Activated CD4-positive, alpha-beta memory T cell treated with anti-CD3 and anti-CD28 coated beads for 36 hours (primary cell): ENCODE data around the gene MYL6. TPM values are rescaled to one million over a fixed set of nuclear protein-coding genes. Genes with fewer than 3 reads are reported as not detected.
A peak's percentile ranks its signal among the peaks of the same experiment; 100 is the strongest.

ENCODE experiments used
- CTCF ChIA-PET: fragments of 350-600 bp; sonication (Branson Sonifier 250); formaldehyde crosslinking; loops from one replicate; lab custom pipeline; 2021; ENCODE audit warnings: antibody characterized with exemption, inconsistent platforms; lab: Charles Lee
- POLR2A ChIA-PET: fragments of 350-600 bp; sonication (Branson Sonifier 250); formaldehyde crosslinking; loops from one replicate; lab custom pipeline; 2021; ENCODE audit warnings: antibody characterized with exemption; lab: Charles Lee
- DNase-seq: peaks from one replicate; pipeline ENCODE4 v3.0.0-alpha.2; 2020
- H3K27ac Mint-ChIP-seq: one replicate; pipeline ENCODE4 v1.8.0; 2021; ENCODE audit warnings: mixed read lengths
- H3K27me3 Mint-ChIP-seq: one replicate; pipeline ENCODE4 v1.8.0; 2021; ENCODE audit warnings: mixed read lengths
- H3K36me3 Mint-ChIP-seq: one replicate; pipeline ENCODE4 v1.8.0; 2021; ENCODE audit warnings: mixed read lengths
- H3K4me1 Mint-ChIP-seq: one replicate; pipeline ENCODE4 v1.8.0; 2021; ENCODE audit warnings: low read depth, mixed read lengths
- H3K4me3 Mint-ChIP-seq: one replicate; pipeline ENCODE4 v1.8.0; 2021; ENCODE audit warnings: mild to moderate bottlenecking, mixed read lengths
- H3K9me3 Mint-ChIP-seq: one replicate; pipeline ENCODE4 v1.8.0; 2021; ENCODE audit warnings: mixed read lengths
- intact Hi-C: fragments of 100-400 bp; cut with micrococcal nuclease; formaldehyde crosslinking; loops from one replicate; pipeline ENCODE4 v1.15.1; 2023
- total RNA-seq, 2 experiments: library from RNA; stranded (reverse); gene quantifications; one replicate each; pipeline ENCODE4 v1.2.3, GENCODE V29; 2021

The MYL6 gene
- total RNA-seq, 2 experiments from 2014 or later, result 1,196 to 1,215 TPM

DNA sequence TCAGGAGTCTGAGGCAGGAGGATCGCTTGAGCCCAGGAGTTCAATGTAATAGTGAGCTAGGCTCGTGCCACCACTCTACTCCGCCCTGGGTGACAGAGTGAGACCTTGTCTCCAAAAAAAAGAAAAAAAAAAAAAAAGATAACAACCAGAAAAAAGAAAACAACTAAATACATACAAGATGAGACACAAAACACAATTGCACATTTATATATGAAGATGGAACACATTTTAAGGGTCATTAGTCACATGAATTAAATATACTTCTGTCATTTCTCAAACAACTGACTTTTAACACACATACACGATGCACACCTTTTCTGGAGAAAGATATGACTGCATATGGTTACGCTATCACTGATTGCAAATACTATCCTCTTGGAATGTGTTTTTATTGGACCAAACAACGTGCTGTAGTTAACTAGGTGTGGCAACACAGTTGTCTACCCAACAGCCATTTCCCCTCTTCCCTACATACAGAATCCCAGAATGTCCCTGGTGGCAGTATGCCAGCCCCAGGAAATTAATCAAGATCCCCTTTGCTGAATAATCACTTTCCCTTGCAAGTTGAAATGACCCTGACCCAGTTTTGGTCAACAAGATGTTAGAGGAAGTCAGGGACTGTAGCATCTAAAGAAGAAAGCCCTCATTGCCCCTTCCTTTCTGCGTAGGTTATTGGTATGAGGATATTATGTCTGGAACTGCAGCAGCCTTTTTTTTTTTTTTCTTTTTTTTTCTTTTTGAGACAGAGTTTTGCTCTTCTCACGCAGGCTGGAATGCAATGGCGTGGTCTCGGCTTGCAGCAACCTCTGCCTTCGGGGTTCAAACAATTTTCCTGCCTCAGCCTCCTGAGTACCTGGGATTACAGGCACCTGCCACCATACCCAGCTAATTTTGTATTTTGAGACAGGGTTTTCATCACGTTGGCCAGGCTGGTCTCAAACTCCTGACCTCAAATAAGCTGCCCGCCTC lies 11.4 kb upstream of the MYL6 start:
- CTCF ChIA-PET, result interaction anchor here (0.8 to 0.9 kb wide), 2 partner anchors 28 to 60 kb away, joined by 3 read pairs; no protein-coding TSS in a partner anchor
- no peaks in the 10 kb centered on the region for H3K9me3 Mint-ChIP-seq
- no peak overlapping the region for H3K4me3 Mint-ChIP-seq
- no peaks in the 10 kb centered on the region for H3K27me3 Mint-ChIP-seq
- peaks cover 33% of the 10 kb centered on the region for H3K36me3 Mint-ChIP-seq
- DNase-seq, result no peak
- POLR2A ChIA-PET, result interaction anchor here (0.6 kb wide), 1 partner anchor 612 kb away, joined by 3 read pairs; no protein-coding TSS in a partner anchor
- intact Hi-C loops, result no loop called here
- peaks cover 35% of the 10 kb centered on the region for H3K4me1 Mint-ChIP-seq
- peak overlapping the region; percentile 29 for H3K27ac Mint-ChIP-seq

DNA sequence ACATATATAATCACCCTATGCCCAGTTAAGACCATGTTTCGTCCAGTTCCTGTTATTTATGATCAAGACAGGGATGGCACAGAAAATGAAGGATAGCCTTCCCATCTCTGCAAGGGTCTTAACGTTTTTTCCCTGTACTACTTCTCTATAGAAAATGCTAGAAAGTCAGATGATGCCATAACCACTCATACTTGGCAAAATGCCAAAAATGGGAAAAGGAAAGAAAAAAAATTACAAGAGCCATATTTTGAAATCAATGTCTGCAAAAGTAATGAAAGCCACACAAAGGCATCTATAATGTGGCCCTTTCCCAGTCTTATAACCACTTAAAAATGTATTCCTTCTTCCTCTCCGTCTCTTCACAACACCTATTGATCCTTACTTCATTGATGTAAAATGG lies 7.6 kb upstream of the MYL6 start:
- ChIA-PET CTCF (interaction anchor here (1.0 to 4.6 kb wide), 3 partner anchors 24 to 333 kb away, joined by 3 to 54 read pairs (median 4); partner anchors contain the start of genes ESYT1, ORMDL2, SARNP and SMARCC2), POLR2A (interaction anchor here (0.7 to 1.7 kb wide), 3 partner anchors 8 to 234 kb away, joined by 3 to 5 read pairs (median 4); partner anchors contain the start of genes MYL6 and ZC3H10)
- H3K27ac Mint-ChIP-seq, result peak overlapping the region; percentile 96
- no peaks in the 10 kb centered on the region for H3K9me3 Mint-ChIP-seq
- H3K36me3 Mint-ChIP-seq, result peaks cover 3% of the 10 kb centered on the region
- H3K27me3 Mint-ChIP-seq, result no peaks in the 10 kb centered on the region
- intact Hi-C loops, result no loop called here
- no peak for DNase-seq
- peaks cover 28% of the 10 kb centered on the region for H3K4me1 Mint-ChIP-seq
- H3K4me3 Mint-ChIP-seq, result peak overlapping the region; percentile 78

DNA sequence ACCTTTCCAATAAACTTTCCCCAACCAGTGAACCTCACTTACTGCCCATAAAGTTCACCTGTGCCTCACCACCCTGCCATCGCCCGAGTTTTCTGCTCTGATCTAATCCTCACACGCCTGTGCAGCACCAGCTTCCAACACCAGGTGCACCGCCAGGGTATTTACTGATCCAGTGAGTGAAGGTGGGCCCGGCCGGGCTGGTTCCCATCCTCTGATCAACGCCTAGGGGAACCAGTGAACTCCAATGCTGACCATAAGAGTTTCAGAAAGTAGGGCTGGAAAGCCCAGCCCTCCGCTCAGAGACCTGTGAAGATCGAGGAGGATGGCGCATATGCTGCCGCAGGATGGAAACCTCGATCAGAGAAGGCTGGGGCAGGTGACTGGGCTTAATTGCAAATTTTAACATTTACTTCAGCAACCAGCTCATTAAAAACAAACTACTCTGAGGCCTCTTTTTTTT lies 6.5 kb upstream of the MYL6 start:
- peak; percentile 83 for DNase-seq
- H3K4me1 Mint-ChIP-seq, result peaks cover 30% of the 10 kb centered on the region
- ChIA-PET POLR2A (interaction anchor here (0.5 to 1.5 kb wide), 9 partner anchors 9 to 71 kb away, joined by 3 to 15 read pairs (median 5); partner anchors contain the start of genes ESYT1 and ZC3H10), CTCF (interaction anchor here (0.7 to 4.6 kb wide), 15 partner anchors 9 to 477 kb away, joined by 3 to 54 read pairs (median 3); partner anchors contain the start of genes ESYT1, ORMDL2, PA2G4 and RNF41)
- H3K9me3 Mint-ChIP-seq, result no peaks in the 10 kb centered on the region
- no peaks in the 10 kb centered on the region for H3K27me3 Mint-ChIP-seq
- intact Hi-C loops, result loop anchor here (1.0 to 2.0 kb wide), 7 partner anchors 9 to 221 kb away; partner anchors contain the start of genes DGKA, PA2G4, SMARCC2 and ZC3H10
- peak overlapping the region; percentile 96 for H3K27ac Mint-ChIP-seq
- peaks cover 5% of the 10 kb centered on the region for H3K36me3 Mint-ChIP-seq
- peak overlapping the region; percentile 78 for H3K4me3 Mint-ChIP-seq

DNA sequence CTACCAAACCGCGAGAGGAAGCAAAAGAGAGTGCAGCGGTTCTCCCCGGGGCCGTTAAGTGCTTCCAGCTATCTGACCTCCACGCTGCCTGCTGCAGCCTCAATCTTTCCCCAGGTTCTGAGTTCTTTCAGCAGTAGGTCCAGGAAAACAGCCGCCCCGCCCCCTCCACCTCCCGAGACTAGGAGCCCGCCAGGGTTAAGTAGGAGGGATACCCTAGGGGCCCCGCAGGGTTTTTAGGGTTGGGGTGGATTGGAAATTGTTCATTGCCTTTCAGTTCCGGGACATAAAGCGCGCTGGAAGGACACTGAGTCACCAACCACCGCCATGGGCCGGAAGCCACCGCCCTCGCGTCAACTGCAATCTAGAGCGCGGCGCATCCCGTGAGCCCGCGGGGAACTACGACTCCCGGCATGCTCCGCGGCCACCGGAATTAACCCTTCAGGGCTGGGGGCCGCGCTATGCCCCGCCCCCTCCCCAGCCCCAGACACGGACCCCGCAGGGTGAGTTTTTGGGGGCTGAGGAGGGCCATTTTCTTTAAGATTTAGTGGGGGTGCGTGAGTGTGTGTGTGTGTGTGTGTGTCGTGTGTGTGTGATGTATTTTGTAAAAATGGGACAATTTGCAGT lies 5.9 kb upstream of the MYL6 start, which contains the start of gene MYL6B:
Gene MYL6B, plus strand, starts transcription at position 456 of the 624 bp plus-strand sequence. CDS start 1,332 bp downstream, outside the sequence.
- POLR2A ChIA-PET, result interaction anchor here (0.8 to 1.5 kb wide), 7 partner anchors 9 to 70 kb away, joined by 3 to 15 read pairs (median 6); partner anchors contain the start of genes ESYT1 and ZC3H10
- Mint-ChIP-seq H3K4me1 (peaks cover 32% of the 10 kb centered on the region), H3K9me3 (no peaks in the 10 kb centered on the region), H3K36me3 (peaks cover 8% of the 10 kb centered on the region), H3K27me3 (no peaks in the 10 kb centered on the region), H3K4me3 (peak within 1 kb of the TSS; percentile 78), H3K27ac (peak within 1 kb of the TSS; percentile 96)
- intact Hi-C loops, result loop anchor here (1.0 to 2.0 kb wide), 7 partner anchors 8 to 221 kb away; partner anchors contain the start of genes DGKA, PA2G4, SMARCC2 and ZC3H10
- DNase-seq, result peak; percentile 97
- CTCF ChIA-PET, result interaction anchor here (0.7 to 4.6 kb wide), 15 partner anchors 9 to 477 kb away, joined by 3 to 54 read pairs (median 3); partner anchors contain the start of genes ESYT1, ORMDL2, PA2G4 and RNF41

DNA sequence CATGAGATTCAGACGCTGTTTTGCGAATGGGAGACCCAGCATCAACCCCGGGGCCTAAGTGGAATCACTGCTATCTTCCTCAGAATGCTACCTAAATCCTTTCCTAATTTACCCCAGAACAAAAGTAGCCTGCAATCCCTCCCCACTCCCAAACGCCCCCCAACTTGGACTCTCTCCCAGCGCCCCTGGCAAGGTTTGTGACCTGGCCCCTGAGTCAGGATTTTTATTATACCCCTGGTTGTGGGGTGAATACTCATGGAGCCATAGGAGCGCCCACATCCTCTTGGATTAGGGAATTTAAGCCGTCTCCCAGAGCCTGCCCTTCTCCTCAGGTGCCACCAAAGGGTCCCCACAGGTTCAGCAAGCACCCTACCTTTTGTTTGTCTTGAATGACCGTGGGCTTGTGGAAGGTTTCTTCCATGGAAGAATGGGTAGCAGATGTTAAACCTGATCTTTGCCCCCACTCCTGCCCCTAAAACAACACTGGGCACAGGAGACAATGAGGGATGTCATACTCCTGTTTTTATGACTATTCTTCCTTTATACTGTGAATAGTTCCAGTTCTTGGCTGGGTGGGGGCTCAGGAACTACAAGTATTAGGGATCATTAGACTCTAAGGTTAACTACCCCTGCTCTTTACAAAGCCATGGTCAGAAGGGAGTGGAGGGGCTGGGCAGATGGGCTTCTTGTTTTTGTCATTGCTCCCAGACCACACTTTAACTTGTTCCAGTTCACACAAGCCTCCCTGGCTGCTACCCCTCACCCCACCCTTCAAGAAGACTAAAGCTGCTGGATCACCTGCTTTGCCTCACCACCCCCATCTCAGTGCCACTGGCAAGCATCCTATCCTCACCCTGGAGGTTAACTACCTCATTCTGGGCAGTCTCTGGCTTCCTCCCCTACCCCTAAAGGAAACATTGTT lies 5.1 kb upstream of the MYL6 start:
- ChIA-PET POLR2A (interaction anchor here (1.3 kb wide), 1 partner anchor 69 kb away, joined by 5 read pairs; no protein-coding TSS in a partner anchor), CTCF (interaction anchor here (1.5 kb wide), 1 partner anchor 27 kb away, joined by 7 read pairs; no protein-coding TSS in a partner anchor)
- intact Hi-C loops, result loop anchor here (1.0 to 2.0 kb wide), 7 partner anchors 7 to 222 kb away; partner anchors contain the start of genes DGKA, PA2G4, SMARCC2 and ZC3H10
- Mint-ChIP-seq H3K4me1 (peaks cover 36% of the 10 kb centered on the region), H3K27ac (peak overlapping the region; percentile 96), H3K4me3 (peak overlapping the region; percentile 78), H3K27me3 (no peaks in the 10 kb centered on the region), H3K9me3 (no peaks in the 10 kb centered on the region), H3K36me3 (peaks cover 9% of the 10 kb centered on the region)
- DNase-seq, result no peak

DNA sequence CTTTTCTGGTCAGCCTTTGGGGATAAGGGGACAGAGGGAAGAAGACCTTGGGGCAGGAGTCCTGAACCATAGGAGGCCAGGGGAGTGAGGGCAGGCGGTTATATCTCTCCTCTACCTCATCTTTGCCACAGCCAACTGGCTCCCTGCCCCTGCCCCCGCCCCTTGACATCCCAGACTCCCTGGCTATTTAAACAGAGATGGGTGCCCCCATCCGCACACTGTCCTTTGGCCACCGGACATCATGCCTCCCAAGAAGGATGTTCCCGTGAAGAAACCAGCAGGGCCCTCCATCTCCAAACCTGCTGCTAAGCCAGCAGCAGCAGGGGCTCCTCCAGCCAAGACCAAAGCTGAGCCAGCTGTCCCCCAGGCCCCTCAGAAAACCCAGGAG lies 4.5 kb upstream of the MYL6 start:
- Mint-ChIP-seq H3K4me3 (peak overlapping the region; percentile 78), H3K4me1 (peaks cover 36% of the 10 kb centered on the region), H3K9me3 (no peaks in the 10 kb centered on the region), H3K27ac (no peak overlapping the region), H3K36me3 (peaks cover 15% of the 10 kb centered on the region), H3K27me3 (no peaks in the 10 kb centered on the region)
- CTCF ChIA-PET, result interaction anchor here (1.0 to 2.2 kb wide), 3 partner anchors 27 to 36 kb away, joined by 5 to 7 read pairs (median 6); partner anchors contain the start of genes SMARCC2 and ZC3H10
- DNase-seq, result no peak
- POLR2A ChIA-PET, result no interaction called here
- intact Hi-C loops, result loop anchor here (2.0 kb wide), 2 partner anchors 69 to 223 kb away; partner anchors contain the start of gene DGKA

DNA sequence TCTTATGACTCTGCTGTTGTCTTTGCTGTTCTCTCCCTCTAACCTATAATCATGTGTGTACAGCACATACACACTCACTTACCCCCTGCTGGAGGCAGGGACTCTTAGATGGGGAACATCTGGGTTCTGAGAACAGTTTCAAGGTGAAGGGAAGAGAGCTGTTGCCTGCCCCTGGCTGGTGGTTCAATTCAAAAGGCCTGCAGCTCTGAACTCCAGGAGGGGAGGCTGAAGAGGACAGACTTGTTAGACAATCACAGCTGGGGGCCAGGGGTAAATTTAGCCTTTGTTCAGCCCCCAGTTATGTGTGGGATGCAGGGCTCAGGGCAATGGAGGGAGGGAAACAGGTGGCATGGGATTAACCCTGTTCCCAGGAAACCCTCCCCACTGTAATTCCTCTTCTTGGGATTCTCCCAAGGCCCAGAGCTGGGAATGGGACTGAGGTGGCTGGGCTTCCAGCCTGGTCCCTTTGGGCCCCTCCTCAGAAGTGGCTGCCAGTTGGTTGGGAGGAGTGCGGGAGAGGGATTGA lies 3.9 kb upstream of the MYL6 start:
- intact Hi-C loops, result no loop called here
- ChIA-PET CTCF (interaction anchor here (1.0 to 2.2 kb wide), 4 partner anchors 28 to 104 kb away, joined by 3 to 7 read pairs (median 6); partner anchors contain the start of genes ANKRD52, SMARCC2 and ZC3H10), POLR2A (interaction anchor here (1.0 to 1.6 kb wide), 2 partner anchors 36 to 50 kb away, joined by 5 read pairs; partner anchors contain the start of genes PA2G4 and SMARCC2)
- no peak overlapping the region for H3K4me3 Mint-ChIP-seq
- no peak for DNase-seq
- H3K9me3 Mint-ChIP-seq, result no peaks in the 10 kb centered on the region
- peaks cover 36% of the 10 kb centered on the region for H3K4me1 Mint-ChIP-seq
- no peaks in the 10 kb centered on the region for H3K27me3 Mint-ChIP-seq
- peaks cover 21% of the 10 kb centered on the region for H3K36me3 Mint-ChIP-seq
- H3K27ac Mint-ChIP-seq, result no peak overlapping the region

DNA sequence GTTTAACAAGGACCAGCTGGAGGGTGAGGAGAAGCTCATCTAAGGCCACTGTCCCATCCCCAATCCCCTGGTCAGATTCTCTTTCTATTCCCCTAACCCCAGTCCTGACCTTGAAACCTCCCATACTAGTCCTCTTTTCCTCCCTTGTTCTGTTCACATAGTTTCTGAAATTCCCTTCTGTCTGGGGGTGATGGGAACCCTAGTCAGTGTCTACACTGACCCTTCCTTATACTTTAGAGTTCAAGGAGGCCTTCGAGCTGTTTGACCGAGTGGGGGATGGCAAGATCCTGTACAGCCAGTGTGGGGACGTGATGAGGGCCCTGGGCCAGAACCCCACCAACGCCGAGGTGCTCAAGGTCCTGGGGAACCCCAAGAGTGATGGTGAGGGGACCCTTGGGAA lies 3.3 kb upstream of the MYL6 start:
- ChIA-PET CTCF (interaction anchor here (0.8 to 2.2 kb wide), 6 partner anchors 26 to 103 kb away, joined by 3 to 7 read pairs (median 4); partner anchors contain the start of genes ANKRD52, SMARCC2 and ZC3H10), POLR2A (interaction anchor here (1.0 to 1.6 kb wide), 2 partner anchors 35 to 50 kb away, joined by 5 read pairs; partner anchors contain the start of genes PA2G4 and SMARCC2)
- intact Hi-C loops, result no loop called here
- H3K36me3 Mint-ChIP-seq, result peaks cover 26% of the 10 kb centered on the region
- H3K4me1 Mint-ChIP-seq, result peaks cover 37% of the 10 kb centered on the region
- no peak overlapping the region for H3K27ac Mint-ChIP-seq
- no peak for DNase-seq
- no peaks in the 10 kb centered on the region for H3K9me3 Mint-ChIP-seq
- no peaks in the 10 kb centered on the region for H3K27me3 Mint-ChIP-seq
- no peak overlapping the region for H3K4me3 Mint-ChIP-seq

DNA sequence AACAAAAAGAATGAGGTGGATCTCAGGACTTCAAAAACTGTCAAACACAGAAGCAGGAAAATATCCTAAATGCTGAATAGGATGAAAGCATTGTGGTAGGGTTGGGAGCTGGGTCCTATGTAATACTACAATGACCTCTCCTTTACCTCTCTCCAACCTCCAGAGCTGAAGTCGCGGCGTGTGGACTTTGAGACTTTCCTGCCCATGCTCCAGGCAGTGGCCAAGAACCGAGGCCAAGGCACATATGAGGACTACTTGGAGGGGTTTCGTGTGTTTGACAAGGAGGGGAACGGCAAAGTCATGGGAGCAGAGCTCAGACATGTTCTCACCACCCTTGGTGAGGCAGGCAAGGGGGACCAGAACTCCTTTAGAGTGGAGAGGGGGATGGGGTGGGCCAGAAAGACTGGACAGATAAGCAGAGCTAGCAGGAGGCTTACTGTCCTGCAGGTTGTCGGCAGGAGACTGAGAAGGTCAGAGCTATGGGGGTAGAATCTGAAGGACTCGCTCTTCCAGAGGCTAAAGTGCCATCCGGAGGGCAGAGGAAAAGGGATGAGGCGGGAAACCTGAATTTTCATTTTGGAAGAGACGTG lies 2.8 kb upstream of the MYL6 start:
- peaks cover 32% of the 10 kb centered on the region for H3K36me3 Mint-ChIP-seq
- ChIA-PET POLR2A (interaction anchor here (1.0 to 1.6 kb wide), 2 partner anchors 34 to 51 kb away, joined by 5 read pairs; partner anchors contain the start of genes PA2G4 and SMARCC2), CTCF (interaction anchor here (0.8 to 2.2 kb wide), 4 partner anchors 27 to 103 kb away, joined by 3 to 6 read pairs (median 3); partner anchors contain the start of genes ANKRD52, SMARCC2 and ZC3H10)
- intact Hi-C loops, result no loop called here
- peaks cover 39% of the 10 kb centered on the region for H3K4me1 Mint-ChIP-seq
- H3K4me3 Mint-ChIP-seq, result peak overlapping the region; percentile 1
- no peaks in the 10 kb centered on the region for H3K9me3 Mint-ChIP-seq
- H3K27ac Mint-ChIP-seq, result no peak overlapping the region
- H3K27me3 Mint-ChIP-seq, result no peaks in the 10 kb centered on the region
- DNase-seq, result no peak
